Cardiac muscle cell (in vitro differentiated cells and primary cell): ENCODE measurements around the gene LENG1. TPM values are rescaled to one million over a fixed set of nuclear protein-coding genes. Genes with fewer than 3 reads are reported as not detected.
A peak's percentile ranks its signal among the peaks of the same experiment; 100 is the strongest.

ENCODE experiments used
- DNase-seq, 2 donors: peaks; one replicate each; pipeline versions ENCODE4 v3.0.0 to v3.0.0-alpha.2; 2010 to 2017; ENCODE audit warnings: low read depth in 1 of 2, low spot score in 1 of 2
- H3K27ac ChIP-seq: fragments of 200-600 bp; sonication (generic); 2 replicates; pipeline ENCODE4 v1.5.1; 2016
- H3K27me3 ChIP-seq: fragments of 200-600 bp; sonication (generic); 2 replicates; pipeline ENCODE4 v1.6.0; 2016; ENCODE audit warnings: control low read depth
- H3K36me3 ChIP-seq: fragments of 200-600 bp; sonication (generic); 2 replicates; pipeline ENCODE4 v1.5.1; 2016; ENCODE audit warnings: control low read depth
- H3K4me1 ChIP-seq: fragments of 200-600 bp; sonication (generic); 2 replicates; pipeline ENCODE4 v1.8.1; 2017; ENCODE audit warnings: low read depth, mild to moderate bottlenecking, mixed run types
- H3K4me3 ChIP-seq: fragments of 200-600 bp; sonication (generic); 2 replicates; pipeline ENCODE4 v1.5.1; 2016; ENCODE audit warnings: mild to moderate bottlenecking
- H3K9me3 ChIP-seq: fragments of 200-600 bp; sonication (generic); 2 replicates; pipeline ENCODE4 v1.5.1; 2017; ENCODE audit warnings: low read depth, mild to moderate bottlenecking, control low read depth
- polyA plus RNA-seq: library from polyadenylated mRNA; unstranded; fragments of >200 nt; fragmentation: Nextera tagmentation; extraction: Ambion mirVana; gene quantifications from 2 replicates; pipeline ENCODE4 v1.2.1, GENCODE V29; 2016
- total RNA-seq: library from RNA; depleted of rRNA; stranded (reverse); fragments of >200 nt; gene quantifications from 2 replicates; pipeline ENCODE4 v1.2.3, GENCODE V29; 2016
- TF ChIP-seq, protein P1 (sequence below): IDR thresholded peaks from 2 replicates; pipeline ENCODE4 v1.5.1; 2012; ENCODE audit warnings: low read depth, mild to moderate bottlenecking, low read length

The LENG1 gene
- total and polyA plus RNA-seq, 2 experiments from 2014 or later: 10.6 to 10.8 TPM

DNA sequence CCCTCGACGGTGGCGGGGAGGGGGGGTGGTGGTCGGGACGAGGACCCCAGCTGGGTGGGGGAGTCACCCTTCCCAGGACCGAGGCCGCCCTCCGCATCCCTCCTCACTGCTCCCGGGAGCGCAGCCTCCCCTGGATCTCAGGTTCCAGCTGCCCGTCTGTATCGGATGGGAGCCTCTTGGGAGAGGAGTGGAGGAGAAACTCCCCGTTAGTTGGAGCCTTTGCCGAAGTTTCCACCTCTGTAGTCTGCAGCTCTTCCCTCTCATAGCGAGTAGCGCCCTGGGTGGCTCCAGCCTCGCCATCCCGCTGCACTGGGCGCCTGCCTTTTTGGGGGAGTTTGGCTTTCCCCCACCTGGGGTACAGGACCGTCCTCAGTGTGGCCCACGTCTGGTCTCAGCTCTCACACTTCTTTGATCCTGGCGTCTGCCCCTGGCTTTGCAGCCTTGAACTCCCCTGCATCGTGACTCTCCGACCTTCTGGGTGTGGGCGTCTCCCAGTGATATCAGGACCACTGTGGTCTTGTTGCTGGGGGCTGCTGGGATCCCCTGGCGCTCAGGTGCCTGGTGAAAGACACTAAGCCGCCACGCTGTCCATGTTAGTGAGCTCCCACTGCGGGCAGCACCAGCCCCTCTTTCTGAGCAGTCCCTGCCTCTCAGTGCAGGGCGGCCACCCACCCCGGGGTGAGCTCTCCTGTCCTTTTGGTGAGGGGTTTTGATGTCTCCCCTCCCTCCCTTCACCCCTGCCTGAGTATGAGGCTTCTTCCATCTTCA, 20.8 kb downstream of the LENG1 start:
- no peaks in the 10 kb centered on the region for H3K4me1 ChIP-seq
- H3K4me3 ChIP-seq: peak overlapping the region; percentile 76
- H3K27ac ChIP-seq: peak overlapping the region; percentile 97
- no peaks in the 10 kb centered on the region for H3K27me3 ChIP-seq
- peaks cover 12% of the 10 kb centered on the region for H3K36me3 ChIP-seq
- peak in 1 of 2 donors; percentile 37 for DNase-seq
- H3K9me3 ChIP-seq: no peaks in the 10 kb centered on the region
- TF ChIP-seq, protein P1, sequence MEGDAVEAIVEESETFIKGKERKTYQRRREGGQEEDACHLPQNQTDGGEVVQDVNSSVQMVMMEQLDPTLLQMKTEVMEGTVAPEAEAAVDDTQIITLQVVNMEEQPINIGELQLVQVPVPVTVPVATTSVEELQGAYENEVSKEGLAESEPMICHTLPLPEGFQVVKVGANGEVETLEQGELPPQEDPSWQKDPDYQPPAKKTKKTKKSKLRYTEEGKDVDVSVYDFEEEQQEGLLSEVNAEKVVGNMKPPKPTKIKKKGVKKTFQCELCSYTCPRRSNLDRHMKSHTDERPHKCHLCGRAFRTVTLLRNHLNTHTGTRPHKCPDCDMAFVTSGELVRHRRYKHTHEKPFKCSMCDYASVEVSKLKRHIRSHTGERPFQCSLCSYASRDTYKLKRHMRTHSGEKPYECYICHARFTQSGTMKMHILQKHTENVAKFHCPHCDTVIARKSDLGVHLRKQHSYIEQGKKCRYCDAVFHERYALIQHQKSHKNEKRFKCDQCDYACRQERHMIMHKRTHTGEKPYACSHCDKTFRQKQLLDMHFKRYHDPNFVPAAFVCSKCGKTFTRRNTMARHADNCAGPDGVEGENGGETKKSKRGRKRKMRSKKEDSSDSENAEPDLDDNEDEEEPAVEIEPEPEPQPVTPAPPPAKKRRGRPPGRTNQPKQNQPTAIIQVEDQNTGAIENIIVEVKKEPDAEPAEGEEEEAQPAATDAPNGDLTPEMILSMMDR: no peak

DNA sequence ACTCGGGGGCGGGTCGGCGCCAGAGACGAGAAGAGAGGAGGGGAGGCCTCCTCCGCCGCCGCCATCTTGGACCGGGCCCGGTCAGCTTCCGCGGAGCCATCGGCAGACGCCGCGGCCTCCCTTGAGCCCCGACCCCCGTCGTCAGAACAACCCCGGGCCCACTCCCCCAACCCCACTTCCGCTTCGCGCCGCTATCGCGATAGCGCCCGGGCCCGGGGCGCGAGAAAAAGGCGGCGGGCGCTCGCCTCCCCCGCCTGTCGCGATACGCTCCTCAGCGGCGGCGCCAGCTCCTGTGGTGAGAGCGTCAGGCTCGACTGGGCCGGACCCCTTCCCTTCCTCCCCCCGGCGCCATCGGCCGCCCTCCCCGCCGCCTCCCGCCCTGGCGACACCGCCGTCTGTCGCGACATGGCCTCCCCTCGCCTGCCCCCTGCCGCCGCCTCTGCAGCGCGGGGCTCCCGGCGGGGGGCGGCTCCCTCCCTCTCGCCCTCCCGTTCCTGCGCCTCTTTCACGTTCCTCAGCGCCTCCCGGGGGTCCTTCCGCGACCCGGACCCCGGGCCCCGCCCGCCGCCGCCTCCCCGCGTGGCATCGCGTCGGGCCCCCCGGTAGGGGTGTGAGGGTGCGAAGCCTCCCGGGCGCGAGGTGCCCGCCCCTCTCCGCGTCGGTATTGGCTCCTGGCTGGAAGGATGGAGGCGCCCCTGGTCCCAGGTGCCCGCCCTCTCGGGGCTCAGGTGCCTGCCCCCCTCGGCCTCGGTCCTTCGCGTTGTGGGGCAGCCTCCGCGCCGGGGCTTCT, 21.6 kb downstream of the LENG1 start, which contains the start of gene CNOT3:
CNOT3 (plus strand) TSS at position 64 of the 790 bp plus-strand sequence. CDS start 5,217 bp downstream, outside the sequence.
- no peaks in the 10 kb centered on the region for H3K9me3 ChIP-seq
- H3K36me3 ChIP-seq: peaks cover 5% of the 10 kb centered on the region
- no peaks in the 10 kb centered on the region for H3K4me1 ChIP-seq
- DNase-seq: peak in 1 of 2 donors; percentile 31
- TF ChIP-seq, protein P1: no peak
- peak within 1 kb of the TSS; percentile 97 for H3K27ac ChIP-seq
- no peaks in the 10 kb centered on the region for H3K27me3 ChIP-seq
- H3K4me3 ChIP-seq: peak within 1 kb of the TSS; percentile 76

DNA sequence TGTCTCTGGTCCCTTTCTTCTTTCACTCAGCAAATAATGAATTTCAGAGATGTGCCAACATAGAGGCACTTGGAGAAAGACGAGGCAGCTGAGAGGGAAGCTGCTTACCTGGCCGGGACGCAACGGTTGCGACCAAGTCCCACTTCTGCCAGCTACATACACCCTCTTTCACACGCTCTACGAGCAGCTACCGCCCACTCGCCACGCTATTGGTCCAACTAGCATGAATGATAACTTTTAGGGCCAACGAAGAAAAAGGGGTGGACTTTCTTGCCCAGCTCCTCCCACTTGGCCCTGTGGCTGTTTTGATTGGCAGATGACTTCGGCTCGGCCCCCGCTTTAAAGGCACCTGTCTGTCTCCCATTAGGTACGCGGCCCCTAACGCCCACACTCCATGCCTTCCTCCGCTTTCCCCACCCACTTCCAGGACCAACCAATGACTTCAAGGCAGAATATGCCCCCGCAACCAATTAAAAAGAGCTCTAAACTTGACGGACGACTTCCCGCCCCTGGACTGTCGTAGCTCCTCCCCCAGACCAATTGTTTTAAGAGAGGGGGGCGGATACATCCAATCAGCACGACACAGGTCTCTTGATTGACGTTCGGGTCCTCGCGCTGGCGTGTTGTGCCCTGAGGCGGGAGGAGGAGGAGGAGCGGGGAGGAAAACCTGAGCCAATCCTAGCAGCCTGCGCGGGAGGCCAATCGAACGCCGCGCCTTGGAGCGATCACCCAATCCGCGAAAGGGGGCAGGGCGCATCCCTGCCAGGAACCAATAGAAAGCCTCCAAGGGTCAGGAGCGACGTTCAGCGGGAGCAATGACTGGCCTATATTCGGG, 22.4 kb downstream of the LENG1 start:
- H3K4me3 ChIP-seq: peak overlapping the region; percentile 76
- H3K27me3 ChIP-seq: no peaks in the 10 kb centered on the region
- DNase-seq: peak; percentile 100
- no peaks in the 10 kb centered on the region for H3K9me3 ChIP-seq
- no peaks in the 10 kb centered on the region for H3K4me1 ChIP-seq
- no peaks in the 10 kb centered on the region for H3K36me3 ChIP-seq
- TF ChIP-seq, protein P1: no peak
- peak overlapping the region; percentile 97 for H3K27ac ChIP-seq

DNA sequence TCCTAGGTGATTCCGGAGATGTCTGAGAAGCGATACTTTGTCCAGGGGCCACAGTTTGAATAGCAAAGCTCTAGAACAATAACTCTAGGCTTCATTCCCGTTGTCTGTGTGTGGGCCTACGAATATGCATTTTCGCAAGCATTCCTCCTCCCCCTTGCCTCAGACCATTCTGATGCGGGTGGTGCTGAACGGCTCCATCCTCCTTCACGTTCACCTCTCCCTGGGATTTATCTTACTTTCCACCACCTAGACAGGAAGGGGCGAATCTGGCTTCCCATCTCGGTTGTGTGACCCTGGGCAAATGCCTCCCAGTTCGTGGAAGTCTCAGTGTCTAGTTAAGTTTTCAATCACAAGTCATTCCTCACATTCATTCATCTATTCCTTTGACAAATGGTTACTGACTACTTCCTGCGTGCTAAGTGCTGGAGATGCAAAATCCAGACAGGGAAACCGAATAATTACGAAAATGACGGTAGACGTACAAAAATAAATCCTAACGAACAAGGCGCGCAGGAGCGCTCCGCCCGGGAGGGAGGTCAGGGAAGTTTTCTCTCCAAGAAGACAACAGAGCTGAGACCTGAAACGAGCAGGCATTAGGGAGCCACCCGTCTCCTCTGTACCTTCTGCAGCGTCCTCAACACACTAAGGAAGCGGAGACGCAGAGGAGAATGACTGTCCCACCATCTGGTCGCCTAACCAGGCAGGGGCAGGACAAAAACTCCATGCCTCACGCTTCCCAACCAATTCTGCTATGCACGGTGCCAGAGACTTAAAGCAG, 23.2 kb downstream of the LENG1 start:
- peak overlapping the region; percentile 46 for H3K4me3 ChIP-seq
- TF ChIP-seq, protein P1: no peak
- no peaks in the 10 kb centered on the region for H3K4me1 ChIP-seq
- H3K27ac ChIP-seq: peak overlapping the region; percentile 85
- no peaks in the 10 kb centered on the region for H3K36me3 ChIP-seq
- H3K27me3 ChIP-seq: no peaks in the 10 kb centered on the region
- DNase-seq: no peak
- H3K9me3 ChIP-seq: no peaks in the 10 kb centered on the region
